GF-D8 (cell line): ENCODE measurements around the gene CCDC28B.

Source experiments
- DNase-seq: peaks from one replicate; lab custom pipeline; 2025; lab: John Stamatoyannopoulos, UW

The CCDC28B gene

GRCh38 chr1:32194984-32195383 is 5.4 kb upstream of the CCDC28B start:
- DNase-seq: no peak

GRCh38 chr1:32195531-32195930 is 4.9 kb upstream of the CCDC28B start:
- no peak for DNase-seq

DNA sequence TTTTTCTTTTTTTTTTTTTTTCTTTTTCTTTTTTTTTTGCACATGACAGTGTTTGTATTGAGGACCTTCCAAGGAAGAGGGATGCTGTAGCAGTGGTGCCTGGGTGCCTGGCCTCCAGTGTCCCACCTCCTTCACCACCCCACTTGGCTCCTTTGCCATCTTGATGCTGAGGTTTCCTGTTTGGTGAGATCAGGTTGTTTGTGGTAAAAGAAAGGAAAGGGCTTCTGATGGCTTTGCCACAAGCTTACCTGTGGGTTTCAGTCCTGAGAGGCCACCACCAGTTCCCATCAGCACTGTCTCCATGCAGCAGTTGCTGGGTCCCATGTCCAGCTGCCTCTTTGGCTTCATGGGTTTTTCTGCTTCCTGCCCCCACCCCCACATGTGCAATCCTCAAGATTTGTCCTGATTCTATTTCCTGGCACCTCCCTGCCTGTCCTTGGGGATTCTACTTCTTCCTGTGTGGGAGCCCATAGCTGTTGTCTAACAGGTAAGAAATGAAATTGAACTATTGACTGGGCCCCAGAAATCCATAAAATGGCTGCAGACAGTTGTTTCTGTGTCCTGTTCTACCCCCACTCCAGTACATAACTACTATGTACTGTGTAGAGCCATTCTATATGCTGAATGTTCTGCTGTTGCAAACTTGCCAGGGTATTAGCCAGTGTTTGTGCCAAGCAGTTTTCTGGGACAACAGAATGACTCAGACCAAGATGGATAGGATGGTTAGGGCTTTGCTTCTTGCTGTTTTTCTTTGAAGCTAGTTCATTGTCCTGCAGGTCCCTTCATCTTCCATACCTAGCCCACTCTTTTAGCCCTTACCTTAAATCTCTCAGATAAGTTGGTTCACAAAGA is 4.2 kb upstream of the CCDC28B start:
- no peak for DNase-seq

DNA sequence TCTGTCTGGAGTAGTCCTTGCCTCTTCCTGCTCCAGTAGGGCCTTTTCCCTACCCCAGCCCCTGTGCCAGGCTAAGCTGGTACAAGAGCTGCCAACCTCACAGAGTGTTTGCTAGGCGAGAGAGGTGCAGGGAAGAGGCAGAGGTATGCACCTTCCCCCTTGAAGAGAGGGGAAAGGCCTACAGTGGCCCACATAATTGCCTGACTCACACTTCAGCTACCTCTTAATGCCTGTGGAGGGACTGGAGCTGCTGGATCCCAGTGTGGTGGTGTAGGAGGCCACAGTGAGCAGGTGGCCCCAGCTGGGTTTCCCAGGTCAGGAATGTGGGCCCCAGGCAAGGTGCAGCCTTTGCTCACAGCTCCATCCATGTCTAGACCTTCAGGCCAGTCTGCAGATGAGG is 3.3 kb upstream of the CCDC28B start:
- no peak for DNase-seq

DNA sequence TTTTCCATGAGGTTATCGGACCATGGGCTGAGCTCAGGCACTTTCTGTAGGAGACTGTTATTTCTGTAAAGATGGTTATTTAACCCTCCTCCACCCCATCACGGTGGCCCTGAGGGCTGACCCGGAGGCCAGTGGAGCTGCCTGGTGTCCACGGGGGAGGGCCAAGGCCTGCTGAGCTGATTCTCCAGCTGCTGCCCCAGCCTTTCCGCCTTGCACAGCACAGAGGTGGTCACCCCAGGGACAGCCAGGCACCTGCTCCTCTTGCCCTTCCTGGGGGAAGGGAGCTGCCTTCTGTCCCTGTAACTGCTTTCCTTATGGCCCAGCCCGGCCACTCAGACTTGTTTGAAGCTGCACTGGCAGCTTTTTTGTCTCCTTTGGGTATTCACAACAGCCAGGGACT is 2.6 kb upstream of the CCDC28B start:
- DNase-seq: no peak

DNA sequence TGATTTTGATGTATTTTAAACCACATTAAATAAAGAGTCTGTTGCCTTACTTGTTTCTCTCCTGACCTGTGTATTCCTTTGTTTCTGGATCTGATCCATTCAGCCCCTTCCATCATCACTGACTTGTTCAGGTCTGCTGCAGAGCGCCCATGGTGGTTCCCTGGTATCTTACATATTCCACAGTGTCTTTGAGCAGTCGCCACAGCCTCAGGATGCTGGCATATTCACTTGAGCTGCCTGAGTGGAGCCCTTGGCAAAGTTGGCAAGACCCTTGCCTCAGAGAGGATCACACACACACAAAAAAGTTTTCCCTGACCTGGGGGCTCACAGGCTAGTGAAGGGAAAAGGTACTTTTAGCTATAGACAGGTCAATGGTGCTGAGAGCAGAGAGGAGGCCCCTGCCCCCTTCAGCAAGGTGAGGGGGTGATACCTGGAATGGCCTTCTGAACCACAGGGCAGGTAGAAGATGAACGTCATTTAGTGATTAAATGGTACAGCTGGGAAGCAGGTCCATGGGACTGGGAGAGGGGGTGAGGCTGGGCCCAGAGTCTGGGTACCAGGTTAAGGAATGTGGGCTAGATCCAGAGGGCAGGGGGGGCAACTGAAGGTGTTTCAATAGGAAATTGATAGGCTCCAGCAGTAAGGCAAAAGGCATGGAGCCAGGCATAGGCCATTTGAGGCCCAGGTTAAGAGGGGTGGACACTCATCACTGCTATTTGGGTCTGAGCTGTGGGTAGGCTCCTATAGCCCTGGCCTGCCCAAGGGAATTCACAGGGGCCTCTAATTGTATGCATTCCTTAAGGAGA is 2.0 kb upstream of the CCDC28B start:
- no peak for DNase-seq

GRCh38 chr1:32199043-32199716 is 1.2 kb upstream of the CCDC28B start:
- DNase-seq: no peak

GRCh38 chr1:32199717-32200072 is 700 bp upstream of the CCDC28B start:
- no peak for DNase-seq

DNA sequence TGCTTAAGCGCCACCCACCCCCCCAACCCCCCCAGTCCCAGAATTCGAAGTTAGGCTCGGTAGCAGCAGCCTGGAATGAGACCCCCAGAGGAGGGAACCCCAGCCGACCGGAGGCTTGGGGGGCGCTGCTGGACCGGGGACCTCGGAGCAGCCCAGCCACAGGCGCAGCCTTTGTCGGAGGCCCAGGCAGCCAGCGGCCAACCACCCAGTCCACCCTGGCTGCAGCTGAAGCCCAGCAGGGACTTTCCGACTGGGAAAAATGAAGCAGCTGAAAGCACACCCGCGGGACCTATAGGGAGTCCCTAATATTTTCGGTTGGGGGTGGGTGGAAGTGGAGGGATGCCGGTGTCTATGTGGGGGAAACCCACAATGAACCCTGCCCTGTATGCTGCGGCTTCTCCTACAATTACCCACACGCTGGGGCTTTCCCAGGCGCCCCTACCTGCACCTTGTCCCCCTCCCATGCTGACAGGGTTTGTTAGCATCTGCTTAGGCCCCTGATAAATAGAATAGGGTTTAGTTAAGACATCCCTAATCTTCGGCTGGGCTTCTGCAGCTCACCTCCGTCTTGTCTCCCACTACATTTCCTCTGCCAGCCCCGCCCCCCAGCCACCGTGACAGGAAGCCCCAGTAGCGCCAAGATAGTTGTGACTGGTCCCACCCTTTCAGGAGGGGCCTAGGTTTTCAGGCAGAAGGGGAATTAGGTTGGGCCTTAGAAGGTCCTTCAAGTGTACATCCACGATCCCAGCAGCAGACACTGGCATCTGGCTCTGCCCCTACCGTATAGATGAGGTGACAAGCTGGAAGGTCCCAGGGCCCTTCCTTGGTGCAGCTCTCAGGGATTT is 838 bp downstream of the CCDC28B start:
- DNase-seq: peak; percentile 14

DNA sequence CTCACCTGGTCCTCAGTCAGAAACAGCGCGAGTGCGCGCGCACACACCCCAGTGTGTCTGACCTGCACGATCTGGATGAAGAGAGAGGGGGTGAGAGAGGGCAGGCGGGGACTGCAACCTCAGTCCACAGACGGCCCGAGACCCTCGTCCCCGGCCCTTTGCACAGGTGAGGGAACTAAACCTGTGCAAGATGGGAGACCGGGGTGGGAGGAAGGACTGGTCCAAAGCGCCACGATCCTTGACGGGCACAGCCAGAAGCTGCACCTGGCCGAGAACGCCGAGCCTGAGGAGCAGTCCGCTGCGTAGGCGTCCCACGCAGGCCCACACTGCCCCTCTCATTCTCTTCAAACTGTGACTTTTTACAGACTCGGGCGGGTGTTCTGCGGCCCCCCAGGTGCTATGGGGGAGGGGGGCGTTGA is 4.6 kb downstream of the CCDC28B start:
- DNase-seq: no peak

DNA sequence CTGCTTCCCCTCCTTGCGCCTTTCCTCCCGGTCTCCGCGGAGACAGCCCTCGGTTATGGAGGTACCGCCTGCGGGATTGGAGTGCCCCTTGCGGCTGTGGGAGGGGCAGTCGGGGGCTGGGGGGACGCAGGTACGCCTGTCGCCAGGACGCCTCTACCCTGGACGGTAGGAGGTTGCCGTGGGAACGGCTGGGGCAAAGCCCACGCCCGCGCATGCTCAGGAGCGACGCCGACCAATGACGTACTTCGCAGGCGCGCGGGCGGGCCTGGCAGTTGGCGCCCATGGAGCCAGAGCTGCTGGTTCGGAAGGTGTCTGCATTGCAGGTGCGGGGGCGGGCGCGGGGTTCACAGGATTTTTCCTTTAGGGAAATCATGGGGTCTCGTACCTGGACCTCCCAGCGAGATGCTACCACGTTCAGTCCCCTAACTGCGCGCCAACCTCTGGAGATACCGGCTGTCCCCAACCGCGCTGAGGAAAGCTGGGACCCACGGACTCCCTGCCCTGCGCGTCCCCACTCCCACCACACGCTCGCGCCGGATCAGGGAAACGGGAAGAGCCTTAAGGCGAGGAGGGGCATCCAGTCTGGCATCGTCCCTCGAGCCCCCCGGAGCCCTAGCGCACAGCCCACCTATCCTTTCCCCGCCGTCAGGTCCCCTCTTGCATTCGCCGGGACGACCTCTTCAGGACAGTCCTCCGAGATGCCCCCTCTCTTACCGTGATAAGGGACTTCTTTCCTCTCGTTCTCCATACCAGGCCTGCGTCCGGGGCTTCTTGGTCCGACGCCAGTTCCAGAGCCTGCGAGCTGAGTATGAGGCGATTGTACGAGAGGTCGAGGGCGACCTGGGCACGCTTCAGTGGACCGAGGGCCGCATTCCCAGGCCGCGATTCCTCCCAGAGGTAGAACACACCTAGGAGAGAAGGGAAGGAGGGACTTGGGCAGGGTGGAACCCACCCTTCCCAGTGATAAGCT is 5.3 kb downstream of the CCDC28B start, which contains the start of gene IQCC:
Gene IQCC, plus strand, starts transcription at position 271 of the 970 bp plus-strand sequence. Its CDS starts 11 bp downstream, at position 282.
- DNase-seq: peak; percentile 11

GRCh38 chr1:32208469-32208868 is 8.1 kb downstream of the CCDC28B start:
- no peak for DNase-seq

DNA sequence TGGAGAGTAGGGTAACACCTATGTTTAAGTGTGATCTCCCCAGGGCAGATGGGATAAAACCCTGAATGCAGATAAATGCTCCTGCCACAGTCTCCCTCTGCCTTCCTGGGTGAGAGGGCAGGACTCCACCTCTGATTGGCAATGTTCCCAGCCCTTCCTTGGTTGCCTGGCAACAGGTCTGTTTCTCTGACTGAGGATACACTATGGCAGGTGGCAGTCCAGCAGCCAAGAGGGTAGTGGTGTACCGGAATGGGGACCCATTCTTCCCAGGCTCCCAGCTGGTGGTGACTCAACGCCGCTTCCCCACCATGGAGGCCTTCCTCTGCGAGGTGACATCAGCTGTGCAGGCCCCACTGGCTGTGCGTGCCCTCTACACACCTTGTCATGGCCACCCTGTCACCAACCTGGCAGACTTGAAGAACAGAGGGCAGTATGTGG is 8.5 kb downstream of the CCDC28B start, which contains the start of gene DCDC2B:
Gene DCDC2B, plus strand, starts transcription at position 199 of the 438 bp plus-strand sequence. Its CDS starts 5 bp downstream, at position 204.
- DNase-seq: no peak

DNA sequence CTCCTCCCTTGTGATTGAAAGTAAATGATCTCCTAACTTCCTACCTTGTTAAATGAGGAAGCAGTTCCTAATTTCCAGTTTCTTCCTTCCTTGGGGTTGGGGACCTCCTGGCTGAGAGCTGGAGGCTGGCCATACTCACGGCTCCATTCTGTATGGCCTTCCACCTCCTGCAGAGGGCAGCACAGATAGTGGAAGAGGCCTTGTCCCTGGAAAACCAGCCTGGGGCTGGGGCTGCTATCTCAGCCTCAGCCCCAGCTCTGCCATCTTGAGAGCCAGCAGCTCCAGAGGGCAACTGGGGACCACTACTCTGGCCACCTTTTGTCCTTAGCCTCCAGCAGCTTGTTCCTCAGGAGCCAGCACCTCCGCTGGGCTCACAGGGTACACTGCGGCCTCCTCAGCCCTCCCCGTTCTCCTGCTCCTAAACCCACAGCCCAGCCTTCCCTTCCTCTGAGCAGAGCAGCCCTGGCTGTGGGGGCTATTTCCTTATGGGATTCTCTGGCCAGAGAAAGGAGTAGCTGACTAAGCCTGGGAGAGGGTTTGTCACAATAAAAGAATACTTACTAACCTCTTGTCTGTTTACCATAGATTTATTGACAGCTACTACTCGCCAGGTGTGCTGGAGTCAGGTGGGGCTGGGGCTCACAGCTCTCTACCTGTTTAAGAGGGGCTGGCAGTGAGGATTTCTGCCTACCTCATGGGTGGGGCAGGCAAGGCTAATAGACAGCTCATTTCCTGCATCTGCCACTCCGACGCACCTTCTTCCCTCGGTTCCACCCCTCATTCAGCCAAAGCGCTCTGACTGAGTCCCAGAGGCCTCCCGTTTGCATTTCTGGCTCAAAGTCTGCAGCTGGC is 15.5 kb downstream of the CCDC28B start:
- DNase-seq: no peak

DNA sequence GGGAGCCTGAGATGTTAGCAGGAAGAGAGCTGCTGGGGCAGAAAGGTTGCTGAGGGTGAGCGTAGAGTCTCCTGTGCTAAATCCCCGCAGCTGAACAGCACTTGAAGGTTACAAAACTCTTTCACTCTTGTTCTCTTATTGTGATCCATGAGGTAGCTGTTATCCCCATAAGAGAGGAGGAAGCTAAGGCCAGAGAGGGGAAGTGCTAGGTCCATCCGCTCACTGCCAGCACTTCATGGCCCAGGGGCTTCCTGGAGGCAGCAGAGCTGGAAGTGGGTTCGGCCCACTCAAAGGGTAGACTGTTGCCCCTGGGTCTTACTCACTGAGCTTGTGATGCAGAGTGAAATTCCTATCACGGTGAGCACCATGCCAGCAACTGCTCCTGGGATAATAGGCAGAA is 16.2 kb downstream of the CCDC28B start:
- DNase-seq: no peak

GRCh38 chr1:32219022-32219421 is 18.6 kb downstream of the CCDC28B start:
- no peak for DNase-seq

DNA sequence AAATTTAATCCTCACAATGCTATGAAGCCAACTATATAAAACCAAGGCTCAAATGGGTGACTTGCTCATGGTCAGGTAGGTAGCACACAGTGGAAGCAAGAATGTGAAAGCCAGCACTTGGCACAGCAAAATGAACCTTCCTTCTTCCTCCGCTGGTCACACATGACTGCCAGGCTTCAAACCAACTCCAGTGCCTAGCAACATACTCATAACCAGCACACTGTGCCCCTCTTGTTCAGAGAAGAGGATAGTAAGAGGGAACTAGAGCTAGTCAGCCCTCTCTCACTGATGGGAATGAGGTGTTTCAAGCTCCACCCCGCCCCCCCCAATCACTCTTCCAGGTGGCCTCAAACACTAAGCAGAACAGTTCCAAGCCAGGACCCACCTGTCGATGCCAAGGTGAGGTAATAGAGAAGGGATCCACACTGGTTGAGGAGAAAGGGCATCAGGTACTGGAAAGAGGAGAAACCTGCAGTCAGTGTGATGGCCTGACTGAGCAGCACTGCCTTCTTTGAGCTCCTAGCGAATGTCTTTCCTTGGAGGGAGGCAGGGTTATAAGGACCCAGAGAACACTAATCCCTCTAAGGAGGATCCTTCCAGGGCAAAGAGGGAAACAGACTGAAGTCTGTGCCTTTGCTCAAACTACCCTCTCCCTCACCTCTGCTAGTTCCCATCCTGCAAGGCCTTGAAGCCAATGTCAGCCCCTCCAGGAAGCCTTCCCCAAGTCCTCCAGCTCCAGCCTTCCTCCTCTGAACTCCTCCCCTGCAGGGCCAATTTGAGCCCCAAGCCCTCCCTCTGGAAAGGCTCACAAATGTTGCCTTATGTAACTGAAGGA is 20.6 kb downstream of the CCDC28B start:
- DNase-seq: no peak

GRCh38 chr1:32221581-32221979 is 21.2 kb downstream of the CCDC28B start:
- DNase-seq: no peak
